HAP-1 (cell line): Measurements from ENCODE around the gene PRRX1.

Experiments used
- DNase-seq, 2 experiments: peaks; one replicate each; pipeline ENCODE4 v3.0.0-alpha.2; 2016 to 2020; ENCODE audit warnings: low spot score in 2 of 2
- H3K27me3 ChIP-seq: fragments of 250-450 bp; sonication (Bioruptor Pico); 2 replicates; pipeline ENCODE4 v1.5.1; 2020; ENCODE audit warnings: low read depth, mild to moderate bottlenecking, moderate library complexity
- H3K36me3 ChIP-seq: fragments of 250-450 bp; sonication (Bioruptor Pico); replicated peaks from 2 replicates; pipeline ENCODE4 v1.5.1; 2020; ENCODE audit warnings: mild to moderate bottlenecking
- H3K4me1 ChIP-seq: fragments of 250-450 bp; sonication (Bioruptor Pico); 2 replicates; pipeline ENCODE4 v1.5.1; 2020; ENCODE audit warnings: mild to moderate bottlenecking
- H3K4me3 ChIP-seq: fragments of 250-450 bp; sonication (Bioruptor Pico); 2 replicates; pipeline ENCODE4 v1.5.1; 2020; ENCODE audit warnings: mild to moderate bottlenecking, moderate library complexity
- H3K9me3 ChIP-seq: fragments of 250-450 bp; sonication (Bioruptor Pico); 2 replicates; pipeline ENCODE4 v1.5.1; 2020; ENCODE audit warnings: mild to moderate bottlenecking, moderate library complexity
- in situ Hi-C: fragments of 300-500 bp; cut with MboI; formaldehyde crosslinking; loops from 3 replicates; pipeline ENCODE4 v1.14.3; 2020; ENCODE audit warnings: low sequenced_read_pairs, inconsistent platforms, mixed read lengths

PRRX1 gene

DNA sequence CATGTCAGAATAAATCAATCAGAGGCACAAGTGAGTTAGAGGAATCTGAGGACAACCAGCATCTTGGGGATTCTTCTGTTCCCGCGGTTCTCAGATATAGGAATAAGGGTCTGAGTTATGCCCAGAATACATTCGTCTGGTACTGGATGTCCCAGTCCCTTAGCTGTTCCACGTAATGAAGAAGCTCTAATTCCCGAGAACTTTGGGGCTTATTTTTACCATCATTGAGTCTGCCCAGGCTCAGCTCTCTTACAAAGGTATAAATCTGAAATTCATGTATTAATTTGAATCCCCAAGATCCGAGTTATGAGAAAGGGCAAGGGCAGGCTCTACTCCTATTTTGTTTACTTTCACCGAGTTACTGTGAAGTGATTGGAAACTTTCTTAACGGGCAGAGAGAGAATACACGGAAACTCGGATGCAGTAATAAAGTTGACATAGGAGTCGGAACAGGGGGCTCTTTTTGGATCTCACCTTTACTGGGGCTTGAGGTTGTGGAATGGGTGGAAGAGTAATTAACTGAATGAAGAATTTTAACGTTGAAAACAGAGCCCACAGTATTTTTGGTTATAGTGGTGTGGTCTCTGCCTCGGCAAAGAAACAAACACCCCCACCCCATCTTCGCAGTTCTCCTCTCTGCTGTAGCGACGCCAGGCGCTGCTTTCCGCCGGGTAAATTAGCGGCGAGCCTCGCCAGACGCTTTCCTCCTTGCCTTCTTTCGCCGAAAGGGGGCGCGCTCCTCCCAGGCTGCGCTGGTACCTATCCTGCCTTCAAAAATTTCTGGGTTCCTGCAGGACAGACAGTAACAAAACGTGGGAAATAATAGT is 7.1 kb downstream of the PRRX1 start:
- Histone ChIP-seq H3K36me3 (no peaks in the 10 kb centered on the region), H3K27me3 (no peaks in the 10 kb centered on the region), H3K4me1 (no peaks in the 10 kb centered on the region), H3K4me3 (no peak overlapping the region), H3K9me3 (no peaks in the 10 kb centered on the region)
- DNase-seq, result peak in 1 of 2 experiments; percentile 58
- in situ Hi-C loops, result no loop called here

DNA sequence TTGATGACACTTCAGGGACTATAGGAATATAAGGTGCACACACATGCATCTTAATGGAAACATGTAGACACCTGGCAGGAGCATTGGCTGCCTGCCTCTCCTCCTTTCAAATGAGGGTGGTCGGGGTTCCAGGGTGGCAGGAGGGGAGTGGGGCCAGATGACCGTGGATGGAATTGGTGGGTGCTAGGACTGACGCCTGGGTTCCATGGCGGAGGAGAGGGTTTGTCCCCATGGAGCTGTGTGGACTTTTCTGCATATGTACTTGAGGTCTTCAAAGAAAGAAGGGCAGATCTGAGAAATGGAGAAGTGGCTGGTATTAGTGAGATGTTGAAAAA is 7.7 kb downstream of the PRRX1 start:
- no peaks in the 10 kb centered on the region for H3K27me3 ChIP-seq

DNA sequence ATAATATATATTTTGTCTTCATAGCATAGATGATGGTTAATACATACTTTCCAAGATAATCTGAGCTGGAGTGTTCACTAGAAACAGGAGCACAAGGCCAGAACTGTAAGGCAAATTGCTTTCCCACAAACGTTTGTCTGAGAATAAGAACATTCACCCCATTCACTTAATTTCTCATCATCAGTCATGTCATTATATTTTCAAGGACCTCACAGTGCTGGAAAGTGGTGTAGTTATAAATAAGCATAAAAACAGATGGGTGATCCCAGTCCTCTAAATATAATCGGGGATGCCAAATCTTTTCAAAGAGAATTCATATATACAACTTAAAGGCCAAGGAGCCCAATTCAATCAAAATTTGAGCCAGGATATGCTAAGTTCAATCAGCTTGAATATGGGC is 8.4 kb downstream of the PRRX1 start:
- in situ Hi-C loops, result no loop called here
- H3K4me3 ChIP-seq, result no peak overlapping the region
- H3K27me3 ChIP-seq, result no peaks in the 10 kb centered on the region
- no peak for DNase-seq
- H3K36me3 ChIP-seq, result no peaks in the 10 kb centered on the region
- no peaks in the 10 kb centered on the region for H3K9me3 ChIP-seq
- no peaks in the 10 kb centered on the region for H3K4me1 ChIP-seq

More for the DNA sequence above, 7.7 kb downstream of the PRRX1 start:
- in situ Hi-C loops, result no loop called here
- DNase-seq, result no peak
- no peaks in the 10 kb centered on the region for H3K4me1 ChIP-seq
- no peaks in the 10 kb centered on the region for H3K36me3 ChIP-seq
- no peaks in the 10 kb centered on the region for H3K9me3 ChIP-seq
- no peak overlapping the region for H3K4me3 ChIP-seq

DNA sequence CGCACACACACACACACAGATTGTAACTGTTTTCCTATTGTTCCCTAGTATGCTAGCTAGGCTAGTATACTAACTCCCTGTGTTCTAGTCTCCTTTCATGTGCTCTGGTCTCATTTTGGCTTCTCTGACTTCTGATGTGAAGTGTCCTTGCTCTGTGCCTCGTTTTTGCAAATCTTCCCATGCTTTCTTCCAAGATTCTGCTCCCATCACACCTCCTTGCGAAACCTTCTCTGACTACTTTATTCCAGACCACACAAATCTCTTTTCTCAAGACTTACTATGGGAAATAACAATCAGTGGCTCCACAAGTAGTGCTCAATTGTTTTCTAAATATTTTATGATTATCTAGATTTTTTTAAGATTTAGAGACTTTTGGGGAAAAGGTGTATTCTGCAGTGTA is 10.3 kb downstream of the PRRX1 start:
- no peak overlapping the region for H3K4me3 ChIP-seq
- in situ Hi-C loops, result no loop called here
- no peak for DNase-seq

DNA sequence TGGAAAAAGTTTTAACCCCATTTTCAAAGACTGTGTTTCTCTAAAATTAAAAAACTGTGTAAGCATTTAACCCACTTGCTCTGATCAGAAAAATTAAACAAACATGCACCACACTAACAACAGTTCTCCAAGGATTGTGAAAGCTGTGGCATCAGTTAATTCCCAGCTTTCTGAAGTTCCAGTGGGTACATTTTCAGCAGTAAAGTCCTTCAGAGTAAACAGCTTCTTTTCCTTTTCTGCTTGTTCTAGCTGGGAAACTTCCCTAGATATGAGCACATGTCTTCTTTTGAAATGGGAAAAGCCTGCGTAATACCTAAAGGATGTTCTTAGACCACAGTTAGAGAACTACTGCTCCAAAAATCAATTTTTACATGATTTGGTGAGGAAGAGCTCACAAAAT is 11.1 kb downstream of the PRRX1 start:
- H3K27me3 ChIP-seq, result no peaks in the 10 kb centered on the region

More for the DNA sequence above, 10.3 kb downstream of the PRRX1 start:
- H3K9me3 ChIP-seq, result no peaks in the 10 kb centered on the region
- H3K36me3 ChIP-seq, result no peaks in the 10 kb centered on the region
- H3K4me1 ChIP-seq, result no peaks in the 10 kb centered on the region
- no peaks in the 10 kb centered on the region for H3K27me3 ChIP-seq

DNA sequence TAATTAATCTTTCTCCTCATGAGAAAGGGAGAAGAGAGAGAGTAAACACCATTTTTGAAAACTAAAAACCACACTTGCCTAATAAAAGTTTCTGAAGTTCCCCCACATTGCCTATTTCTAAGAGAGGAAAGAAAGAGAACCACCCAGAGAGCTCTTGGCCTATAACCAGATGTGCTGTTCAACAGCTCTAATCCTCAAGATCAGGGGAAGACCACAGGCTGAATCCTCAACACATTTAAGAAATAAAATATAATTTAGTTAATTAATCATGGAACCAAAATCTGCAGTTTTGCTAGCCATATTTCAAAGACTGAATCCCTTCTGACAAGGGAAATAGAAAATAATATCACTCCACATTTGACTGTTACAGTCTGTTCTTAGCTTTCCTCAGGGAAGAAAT is 11.9 kb downstream of the PRRX1 start:
- Histone ChIP-seq H3K9me3 (no peaks in the 10 kb centered on the region), H3K36me3 (no peaks in the 10 kb centered on the region), H3K27me3 (no peaks in the 10 kb centered on the region), H3K4me3 (no peak overlapping the region), H3K4me1 (no peaks in the 10 kb centered on the region)
- in situ Hi-C loops, result no loop called here
- no peak for DNase-seq

More for the DNA sequence above, 11.1 kb downstream of the PRRX1 start:
- Histone ChIP-seq H3K9me3 (no peaks in the 10 kb centered on the region), H3K36me3 (no peaks in the 10 kb centered on the region), H3K4me1 (no peaks in the 10 kb centered on the region), H3K4me3 (no peak overlapping the region)
- in situ Hi-C loops, result no loop called here
- no peak for DNase-seq

DNA sequence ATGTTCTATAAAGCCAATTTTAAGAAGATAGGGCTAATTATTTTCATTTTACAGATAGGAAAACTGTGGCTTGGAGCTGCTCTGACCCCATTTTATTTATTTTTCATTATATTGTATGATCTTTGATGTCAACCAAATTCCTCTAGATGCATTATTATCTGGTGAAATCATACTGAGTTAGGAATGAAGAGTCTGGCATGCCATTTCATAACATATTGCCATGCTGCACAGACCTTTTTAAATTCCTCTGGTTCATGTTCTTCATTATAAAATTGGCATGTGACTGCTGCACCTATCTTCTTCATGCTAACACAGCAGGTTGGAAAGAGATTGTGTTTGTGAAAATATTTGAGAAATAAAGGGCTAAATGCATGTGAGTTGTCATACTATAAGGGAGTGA is 12.7 kb downstream of the PRRX1 start:
- in situ Hi-C loops, result no loop called here

DNA sequence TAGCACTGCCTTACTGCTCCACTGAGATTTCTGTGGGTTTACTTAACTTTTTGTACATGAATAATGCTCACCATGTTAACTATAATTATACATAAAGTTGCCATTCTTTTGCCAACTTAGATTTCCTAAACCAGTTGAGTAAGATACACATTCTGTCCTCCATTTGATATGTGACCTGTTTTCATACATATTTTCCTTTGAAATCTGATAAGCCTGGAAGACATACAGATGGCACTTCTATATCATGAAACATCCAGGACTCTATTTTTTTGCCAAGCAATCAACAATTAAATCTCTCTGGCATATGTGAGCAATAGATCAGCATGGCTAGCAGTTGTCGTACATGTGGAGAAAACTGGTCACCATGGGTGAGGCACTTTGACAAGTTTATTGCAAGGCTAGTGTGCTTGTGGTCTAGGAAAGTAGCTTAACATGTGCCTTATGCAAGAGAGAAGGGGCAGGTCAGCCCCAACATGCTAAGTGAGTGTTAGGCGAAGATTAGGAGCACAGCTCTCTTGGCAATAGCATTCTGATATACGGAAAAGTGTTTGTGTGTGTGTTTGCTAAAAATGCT is 14.2 kb downstream of the PRRX1 start:
- in situ Hi-C loops, result no loop called here
- no peaks in the 10 kb centered on the region for H3K36me3 ChIP-seq
- H3K4me1 ChIP-seq, result no peaks in the 10 kb centered on the region
- no peaks in the 10 kb centered on the region for H3K27me3 ChIP-seq
- DNase-seq, result no peak
- no peak overlapping the region for H3K4me3 ChIP-seq
- H3K9me3 ChIP-seq, result no peaks in the 10 kb centered on the region

More for the DNA sequence above, 12.7 kb downstream of the PRRX1 start:
- no peaks in the 10 kb centered on the region for H3K9me3 ChIP-seq
- H3K4me3 ChIP-seq, result no peak overlapping the region
- H3K27me3 ChIP-seq, result no peaks in the 10 kb centered on the region
- DNase-seq, result no peak
- no peaks in the 10 kb centered on the region for H3K4me1 ChIP-seq
- no peaks in the 10 kb centered on the region for H3K36me3 ChIP-seq

DNA sequence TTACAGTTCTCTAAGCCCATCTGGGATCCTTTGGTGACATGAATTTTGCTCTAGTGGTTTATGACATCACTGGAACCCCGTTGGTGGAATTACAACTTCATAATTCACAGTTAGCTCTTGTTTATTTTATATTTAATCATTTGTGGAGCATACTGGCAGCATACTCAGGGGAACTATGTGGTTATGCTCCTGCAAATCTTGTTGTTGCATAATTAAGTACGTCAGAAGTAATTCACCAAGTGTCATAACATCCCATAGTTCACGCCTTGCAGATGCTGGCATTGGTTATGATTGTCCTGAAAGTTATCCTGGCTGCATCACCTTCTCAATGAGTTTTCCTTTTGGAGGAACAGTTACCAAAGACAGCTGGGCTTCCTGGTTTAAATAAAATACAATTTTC is 16.5 kb downstream of the PRRX1 start:
- in situ Hi-C loops, result no loop called here
- H3K27me3 ChIP-seq, result no peaks in the 10 kb centered on the region
- H3K36me3 ChIP-seq, result no peaks in the 10 kb centered on the region
- no peak for DNase-seq
- H3K4me3 ChIP-seq, result no peak overlapping the region
- H3K9me3 ChIP-seq, result no peaks in the 10 kb centered on the region
- no peaks in the 10 kb centered on the region for H3K4me1 ChIP-seq

DNA sequence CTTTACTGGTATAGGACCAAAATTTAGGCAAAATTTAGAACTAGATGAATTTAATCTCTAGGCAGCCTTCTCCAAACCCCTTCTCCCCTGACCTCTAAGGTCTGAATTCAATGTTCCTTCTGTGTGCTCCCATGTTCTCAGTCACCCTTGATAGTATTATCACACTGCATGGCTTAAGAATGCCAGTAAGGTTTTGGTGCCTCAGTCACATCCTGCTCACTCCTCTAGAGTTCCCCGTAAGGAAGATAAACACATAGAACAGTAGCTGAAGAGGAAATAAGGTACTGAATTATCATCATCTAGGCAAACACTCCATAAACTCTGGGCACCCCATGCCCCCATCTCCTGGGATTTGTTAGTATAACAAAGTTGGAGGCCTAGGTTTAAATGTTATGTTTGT is 18.2 kb downstream of the PRRX1 start:
- no peaks in the 10 kb centered on the region for H3K9me3 ChIP-seq
- no peaks in the 10 kb centered on the region for H3K36me3 ChIP-seq
- H3K4me3 ChIP-seq, result no peak overlapping the region
- in situ Hi-C loops, result no loop called here
- no peaks in the 10 kb centered on the region for H3K4me1 ChIP-seq
- no peak for DNase-seq
- H3K27me3 ChIP-seq, result no peaks in the 10 kb centered on the region

DNA sequence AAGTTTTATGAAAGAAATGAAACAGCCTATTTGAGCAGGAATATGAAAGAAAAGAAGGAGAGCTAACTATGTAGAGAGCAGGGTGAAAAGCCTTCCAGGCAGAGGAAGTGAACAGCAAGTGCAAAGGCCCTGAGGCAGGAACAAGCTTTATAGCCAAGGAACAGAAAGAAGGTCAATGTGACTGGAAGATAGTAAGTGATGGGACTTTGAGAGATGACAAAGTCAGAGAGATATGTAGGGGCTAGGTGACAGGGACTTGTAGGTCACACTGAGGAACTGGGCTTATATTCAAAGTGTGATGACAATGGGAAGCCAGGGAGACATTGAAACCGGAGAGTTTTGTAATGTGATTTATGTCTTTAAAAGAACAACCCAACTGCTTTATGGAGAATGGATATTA is 18.9 kb downstream of the PRRX1 start:
- H3K9me3 ChIP-seq, result no peaks in the 10 kb centered on the region
- in situ Hi-C loops, result no loop called here
- no peak for DNase-seq
- H3K36me3 ChIP-seq, result no peaks in the 10 kb centered on the region
- H3K4me1 ChIP-seq, result no peaks in the 10 kb centered on the region
- H3K27me3 ChIP-seq, result no peaks in the 10 kb centered on the region
- no peak overlapping the region for H3K4me3 ChIP-seq

DNA sequence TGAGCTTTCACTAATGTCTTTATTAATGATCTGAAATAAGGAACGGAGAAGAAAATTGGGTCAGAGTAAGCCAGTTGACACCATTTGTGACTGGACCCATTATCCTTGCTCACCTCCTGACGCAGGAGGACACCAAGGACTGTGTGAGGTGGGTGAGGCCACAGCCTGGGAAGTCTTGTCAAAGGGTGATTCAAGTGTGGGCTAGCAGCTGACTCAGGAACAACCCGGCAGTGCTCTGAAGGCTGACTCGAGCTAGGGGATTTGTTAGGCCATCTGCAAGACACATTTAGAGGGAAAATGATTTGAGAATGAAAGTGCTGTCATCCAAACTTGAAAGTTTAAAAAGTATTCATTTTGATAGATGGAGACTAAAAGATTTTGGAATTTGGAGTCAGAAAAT is 21.2 kb downstream of the PRRX1 start:
- in situ Hi-C loops, result no loop called here
- no peak for DNase-seq
- H3K4me1 ChIP-seq, result no peaks in the 10 kb centered on the region
- H3K27me3 ChIP-seq, result no peaks in the 10 kb centered on the region
- no peaks in the 10 kb centered on the region for H3K9me3 ChIP-seq
- no peaks in the 10 kb centered on the region for H3K36me3 ChIP-seq
- H3K4me3 ChIP-seq, result no peak overlapping the region

DNA sequence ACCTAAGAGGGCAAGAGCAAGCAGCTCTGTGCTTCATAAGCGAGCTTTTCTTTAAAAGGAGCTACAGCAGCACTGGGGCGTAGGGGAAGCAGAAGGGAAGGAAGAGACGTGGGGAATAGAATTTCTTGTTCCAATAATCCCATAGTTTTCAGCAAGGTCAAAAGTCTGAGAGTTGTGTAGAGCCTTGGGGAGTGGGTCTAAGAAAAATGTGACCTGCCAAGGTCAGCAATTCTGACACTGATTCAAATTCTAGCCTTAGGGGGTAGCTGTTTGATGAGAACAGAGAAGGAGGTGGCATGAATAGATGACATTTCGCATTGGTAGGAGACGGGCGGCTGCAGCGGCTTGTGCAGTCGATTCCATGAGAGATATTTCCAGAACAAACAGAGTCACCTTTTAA is 22.4 kb downstream of the PRRX1 start:
- Histone ChIP-seq H3K4me1 (no peaks in the 10 kb centered on the region), H3K27me3 (no peaks in the 10 kb centered on the region)
- in situ Hi-C loops, result no loop called here

DNA sequence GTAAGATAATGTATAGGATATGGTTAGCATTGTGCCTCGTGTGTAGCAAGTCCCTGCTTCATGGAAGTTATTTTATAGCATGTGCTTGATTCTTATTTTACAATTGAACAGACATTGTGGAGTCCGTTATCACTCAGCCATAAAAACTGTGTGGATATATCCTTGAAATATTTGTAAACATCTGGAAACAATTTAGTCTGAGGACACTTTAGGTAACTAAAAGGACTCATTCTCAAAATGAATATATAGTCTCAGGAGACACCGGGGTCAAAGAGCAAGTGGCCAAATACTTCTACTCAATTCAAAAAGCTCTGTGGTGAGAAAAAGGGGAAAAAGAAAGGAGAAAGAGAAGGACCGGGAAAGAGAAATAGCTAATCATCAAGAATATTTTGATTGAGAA is 23.7 kb downstream of the PRRX1 start:
- no peaks in the 10 kb centered on the region for H3K36me3 ChIP-seq
- H3K27me3 ChIP-seq, result no peaks in the 10 kb centered on the region
- no peak for DNase-seq
- in situ Hi-C loops, result no loop called here
- no peaks in the 10 kb centered on the region for H3K4me1 ChIP-seq
- H3K9me3 ChIP-seq, result no peaks in the 10 kb centered on the region
- no peak overlapping the region for H3K4me3 ChIP-seq

More for the DNA sequence above, 22.4 kb downstream of the PRRX1 start:
- no peaks in the 10 kb centered on the region for H3K9me3 ChIP-seq
- H3K36me3 ChIP-seq, result no peaks in the 10 kb centered on the region
- no peak for DNase-seq
- H3K4me3 ChIP-seq, result no peak overlapping the region

DNA sequence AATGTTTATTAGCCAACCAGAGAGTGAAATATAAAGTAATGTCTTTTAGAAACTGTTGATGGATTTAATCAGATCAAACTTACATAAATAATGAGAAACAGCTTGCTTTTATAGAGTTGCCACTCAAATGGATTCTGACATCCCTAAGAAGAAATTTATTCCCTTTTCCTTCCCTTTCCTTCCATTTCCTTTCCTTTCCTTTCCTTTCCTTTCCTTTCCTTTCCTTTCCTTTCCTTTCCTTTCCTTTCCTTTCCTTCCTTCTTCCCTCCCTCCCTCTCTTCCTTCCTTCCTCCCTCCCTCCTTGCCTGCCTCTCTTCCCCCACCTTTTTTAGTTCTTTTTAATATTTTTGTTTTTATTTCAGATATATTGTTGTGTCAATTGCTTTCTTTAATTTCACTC is 27.3 kb downstream of the PRRX1 start:
- Histone ChIP-seq H3K36me3 (no peaks in the 10 kb centered on the region), H3K9me3 (no peaks in the 10 kb centered on the region), H3K4me1 (peaks cover 3% of the 10 kb centered on the region), H3K27me3 (no peaks in the 10 kb centered on the region), H3K4me3 (no peak overlapping the region)
- in situ Hi-C loops, result no loop called here
- DNase-seq, result no peak
